ENCODE results near the gene DMRT2. TPM values are rescaled to one million over a fixed set of nuclear protein-coding genes. Genes with fewer than 3 reads are reported as not detected.

DMRT2 gene
- total RNA-seq, 1 experiment from 2014 or later: 0.61 TPM

DNA sequence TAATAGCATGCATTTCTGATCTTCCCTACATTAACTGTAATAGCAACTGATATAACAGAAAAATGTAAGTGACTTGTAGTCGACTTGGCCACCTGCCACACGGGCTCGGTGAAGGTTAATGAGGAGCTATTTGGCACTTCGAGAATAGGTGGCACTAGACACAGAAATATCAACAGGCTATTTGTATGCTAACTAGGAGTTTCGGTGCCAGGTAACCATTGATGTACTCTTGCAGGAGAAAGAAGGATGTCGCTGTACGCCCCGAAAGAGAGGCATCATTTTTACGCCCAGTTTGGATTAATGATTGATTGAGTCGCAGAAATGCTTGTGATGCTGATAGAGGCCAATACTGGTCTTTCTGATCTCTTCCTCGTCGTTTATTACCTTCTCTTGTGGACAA lies 516 bp upstream of the DMRT2 start:
- Histone ChIP-seq H3K36me3 (ENCODE audit: control insufficient read depth, insufficient read depth, low read length) (no peaks in the 10 kb centered on the region), H3K27me3 (replicated peaks; ENCODE audit: control insufficient read depth, insufficient read depth, low read length) (no peaks in the 10 kb centered on the region)
- no peaks in the 10 kb centered on the region for H3K4me1 Mint-ChIP-seq (ENCODE audit: low read depth, unreplicated experiment)

GRCh38 chr9:1051210-1051583 lies 1.0 kb downstream of the DMRT2 start:
- Histone ChIP-seq H3K27me3 (replicated peaks; ENCODE audit: control insufficient read depth, insufficient read depth, low read length) (no peaks in the 10 kb centered on the region), H3K4me1 (peaks cover 4% of the 10 kb centered on the region; the same call in 1 of the 2 replicates), H3K4me3 (ENCODE audit: low read depth, low read length) (no peak overlapping the region), H3K36me3 (ENCODE audit: control insufficient read depth, insufficient read depth, low read length) (no peaks in the 10 kb centered on the region), H3K9me3 (no peaks in the 10 kb centered on the region)
- Mint-ChIP-seq H3K4me3 (ENCODE audit: unreplicated experiment) (peak overlapping the region; percentile 77), H3K27me3 (ENCODE audit: insufficient read depth, unreplicated experiment) (no peaks in the 10 kb centered on the region), H3K9me3 (ENCODE audit: unreplicated experiment) (no peaks in the 10 kb centered on the region), H3K36me3 (ENCODE audit: insufficient read depth, unreplicated experiment) (peaks cover 5% of the 10 kb centered on the region), H3K4me1 (ENCODE audit: low read depth, unreplicated experiment) (no peaks in the 10 kb centered on the region), H3K27ac (ENCODE audit: unreplicated experiment) (no peak overlapping the region)
- no peak for DNase-seq
- no TSS peak for BruUV-seq (replicated peaks)
- intact Hi-C loops (cut with micrococcal nuclease; ENCODE audit: unreplicated experiment): no loop called here
- ChIA-PET CTCF (no interaction called here), POLR2A (no interaction called here)
- no peak for TF ChIP-seq CTCF (IDR thresholded peaks at IDR 0.05; ENCODE audit: insufficient read depth in 1 of 2, low read depth in 1 of 2, low read length in 1 of 2, severe bottlenecking in 1 of 2, unreplicated experiment in 1 of 2)

More for the DNA sequence above, 516 bp upstream of the DMRT2 start:
- no peaks in the 10 kb centered on the region for H3K27me3 Mint-ChIP-seq (ENCODE audit: insufficient read depth, unreplicated experiment)
- H3K9me3 Mint-ChIP-seq (ENCODE audit: unreplicated experiment): no peaks in the 10 kb centered on the region
- Histone ChIP-seq H3K9me3 (no peaks in the 10 kb centered on the region), H3K4me3 (ENCODE audit: low read depth, low read length) (peak overlapping the region; percentile 27), H3K4me1 (peaks cover 4% of the 10 kb centered on the region; the same call in 1 of the 2 replicates)
- no peak overlapping the region for H3K27ac Mint-ChIP-seq (ENCODE audit: unreplicated experiment)
- intact Hi-C loops (cut with micrococcal nuclease; ENCODE audit: unreplicated experiment): no loop called here
- BruUV-seq (replicated peaks): no TSS peak
- H3K4me3 Mint-ChIP-seq (ENCODE audit: unreplicated experiment): peak overlapping the region; percentile 77
- no peak for DNase-seq
- H3K36me3 Mint-ChIP-seq (ENCODE audit: insufficient read depth, unreplicated experiment): peaks cover 5% of the 10 kb centered on the region
- CTCF ChIA-PET: no interaction called here
- no peak for TF ChIP-seq CTCF (IDR thresholded peaks at IDR 0.05; ENCODE audit: insufficient read depth in 1 of 2, low read depth in 1 of 2, low read length in 1 of 2, severe bottlenecking in 1 of 2, unreplicated experiment in 1 of 2)
- POLR2A ChIA-PET: no interaction called here

- Mint-ChIP-seq H3K27ac (ENCODE audit: unreplicated experiment) (no peak overlapping the region), H3K4me1 (ENCODE audit: low read depth, unreplicated experiment) (no peaks in the 10 kb centered on the region), H3K27me3 (ENCODE audit: insufficient read depth, unreplicated experiment) (peaks cover under 1% of the 10 kb centered on the region), H3K36me3 (ENCODE audit: insufficient read depth, unreplicated experiment) (peaks cover 5% of the 10 kb centered on the region), H3K4me3 (ENCODE audit: unreplicated experiment) (no peak overlapping the region), H3K9me3 (ENCODE audit: unreplicated experiment) (no peaks in the 10 kb centered on the region)
- Histone ChIP-seq H3K27me3 (replicated peaks; ENCODE audit: control insufficient read depth, insufficient read depth, low read length) (no peaks in the 10 kb centered on the region), H3K36me3 (ENCODE audit: control insufficient read depth, insufficient read depth, low read length) (no peaks in the 10 kb centered on the region), H3K4me3 (ENCODE audit: low read depth, low read length) (no peak overlapping the region), H3K9me3 (no peaks in the 10 kb centered on the region), H3K4me1 (peaks cover 4% of the 10 kb centered on the region; the same call in 1 of the 2 replicates)
- ChIA-PET POLR2A (no interaction called here), CTCF (no interaction called here)
- intact Hi-C loops (cut with micrococcal nuclease; ENCODE audit: unreplicated experiment): no loop called here
- TF ChIP-seq CTCF (IDR thresholded peaks at IDR 0.05; ENCODE audit: insufficient read depth in 1 of 2, low read depth in 1 of 2, low read length in 1 of 2, severe bottlenecking in 1 of 2, unreplicated experiment in 1 of 2): no peak
- no TSS peak for BruUV-seq (replicated peaks)
- peak in 1 of 2 experiments; percentile 16 for DNase-seq
These were observed 1.6 kb downstream of the DMRT2 start for GRCh38 chr9:1051584-1052275.

Data from Caco-2 (cell line).